Limb (tissue), 2 donors: ENCODE results near the gene ARL8B.
A peak's percentile ranks its signal among the peaks of the same experiment; 100 is the strongest.

Source experiments
- DNase-seq, 2 donors: peaks; one replicate each; pipeline ENCODE4 v3.0.0-alpha.2; 2016; ENCODE audit errors: extremely low spot score in 2 of 2

ARL8B gene

GRCh38 chr3:5205165-5205941 is 83.3 kb downstream of the ARL8B start:
- DNase-seq: no peak

- no peak for DNase-seq
Measured at GRCh38 chr3:5210926-5211325, 88.8 kb downstream of the ARL8B start.

GRCh38 chr3:5212628-5213573 is 90.8 kb downstream of the ARL8B start:
- no peak for DNase-seq

DNA sequence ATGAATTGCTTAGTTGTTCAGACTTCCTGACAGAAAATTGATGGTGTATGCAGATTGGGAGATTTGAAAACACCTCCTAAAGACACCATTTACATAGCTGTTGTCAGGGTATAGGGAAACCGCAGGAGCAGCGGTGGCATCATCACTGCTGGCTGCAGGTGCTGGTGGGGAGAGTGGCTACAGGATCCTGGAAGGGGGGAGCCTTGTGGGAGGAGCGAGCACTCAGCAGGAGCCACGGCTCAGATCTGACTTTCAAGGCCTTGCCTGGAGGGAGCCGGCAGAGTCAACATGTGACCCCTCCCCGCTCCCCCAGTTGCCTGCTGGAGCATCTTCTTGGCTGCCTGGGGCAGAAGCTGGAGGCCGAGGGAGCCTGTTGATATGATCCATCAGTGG is 91.5 kb downstream of the ARL8B start:
- no peak for DNase-seq

DNA sequence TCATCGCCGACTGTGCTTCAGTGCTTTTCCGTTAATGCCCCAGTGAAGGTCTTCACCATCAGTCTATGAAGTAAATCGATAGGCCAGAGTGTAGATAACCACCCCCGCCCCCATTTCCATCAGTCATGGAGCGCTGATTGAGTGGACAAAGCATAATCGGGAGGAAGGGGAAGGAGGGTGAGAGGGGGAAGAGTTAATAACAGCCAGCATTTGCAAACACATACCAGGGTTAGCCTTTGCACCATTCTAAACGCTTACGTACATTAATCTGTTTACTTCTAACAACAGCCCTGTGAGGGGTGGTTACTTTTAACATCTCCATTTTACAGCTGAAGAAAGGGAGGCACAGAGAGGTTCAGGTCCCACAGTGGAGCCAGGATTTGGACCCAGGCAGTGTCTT is 92.3 kb downstream of the ARL8B start:
- DNase-seq: no peak

GRCh38 chr3:5217824-5218595 is 95.9 kb downstream of the ARL8B start:
- DNase-seq: no peak

DNA sequence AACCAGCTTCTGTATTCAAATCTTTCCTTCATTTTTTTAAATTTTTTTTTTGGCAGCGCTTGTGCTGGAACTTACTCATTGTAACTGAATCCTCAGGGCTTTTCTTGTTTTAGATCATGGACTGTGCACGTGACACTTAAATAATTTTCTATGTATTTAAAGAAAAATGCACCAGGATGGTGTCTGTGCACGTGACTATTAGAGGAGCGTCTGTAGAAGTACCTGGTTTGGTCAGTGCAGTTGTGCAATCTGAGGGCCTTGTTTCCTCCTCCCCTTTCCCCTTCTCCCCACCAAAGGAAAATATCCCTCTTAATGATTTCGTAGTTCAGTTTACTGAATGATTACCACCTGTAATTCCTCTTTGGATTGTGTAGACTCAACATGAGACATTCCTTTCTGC is 96.7 kb downstream of the ARL8B start:
- DNase-seq: no peak

DNA sequence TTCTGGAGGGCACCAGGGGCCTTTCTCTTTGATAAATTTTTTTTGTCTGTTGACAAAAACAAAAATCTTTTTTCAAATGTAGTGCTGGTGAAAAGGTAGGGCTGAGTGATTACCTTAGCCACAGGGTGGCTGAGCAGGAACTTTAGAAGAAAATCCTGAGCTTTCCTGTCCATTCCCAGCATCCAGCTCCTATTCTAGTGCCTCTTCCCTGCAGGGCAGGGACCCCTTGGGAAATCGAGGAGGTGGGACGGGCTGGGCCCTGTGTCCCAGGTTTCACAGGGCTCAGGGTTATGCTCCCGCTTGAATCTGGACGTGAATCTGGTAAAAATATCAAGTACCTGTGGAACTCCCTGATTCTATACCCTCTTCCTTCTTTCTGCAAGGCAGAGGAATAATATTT is 97.1 kb downstream of the ARL8B start:
- no peak for DNase-seq

GRCh38 chr3:5220193-5220592 is 98.1 kb downstream of the ARL8B start:
- DNase-seq: no peak

DNA sequence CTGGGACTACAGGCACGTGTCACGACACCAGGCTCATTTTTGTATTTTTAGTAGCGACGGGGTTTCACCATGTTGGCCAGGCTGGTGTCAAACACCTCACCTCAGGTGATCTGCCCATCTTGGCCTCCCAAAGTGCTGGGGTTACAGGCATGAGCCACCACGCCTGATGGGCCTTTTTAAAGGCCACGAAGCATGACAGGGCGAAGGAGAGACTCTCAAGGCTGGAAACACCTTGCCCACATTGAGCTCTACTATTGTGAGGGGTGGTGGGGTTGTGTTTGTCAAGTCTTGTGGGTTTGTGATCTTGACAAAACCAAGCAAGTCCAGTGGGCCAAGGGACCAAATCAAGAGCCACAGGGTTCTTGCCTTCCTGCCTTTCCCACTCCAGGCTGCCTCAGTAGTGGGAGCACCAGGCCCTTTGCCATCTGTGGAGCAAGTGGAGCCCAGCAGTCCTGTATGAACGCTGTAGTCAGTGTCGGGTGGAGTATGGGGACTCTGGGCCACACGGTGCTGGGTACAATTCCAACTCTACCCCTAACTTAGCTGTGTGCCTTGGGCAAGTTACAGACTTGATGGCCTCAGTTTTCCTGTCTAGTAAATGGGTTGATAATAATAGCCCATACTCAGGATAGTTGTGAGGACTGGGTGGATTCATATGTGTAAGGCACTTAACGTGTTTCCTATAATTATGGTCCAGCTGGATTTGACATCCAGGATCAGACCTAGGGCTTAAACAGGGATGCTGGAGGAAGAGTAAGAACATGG is 98.8 kb downstream of the ARL8B start:
- DNase-seq: no peak

GRCh38 chr3:5221701-5222100 is 99.6 kb downstream of the ARL8B start:
- no peak for DNase-seq

DNA sequence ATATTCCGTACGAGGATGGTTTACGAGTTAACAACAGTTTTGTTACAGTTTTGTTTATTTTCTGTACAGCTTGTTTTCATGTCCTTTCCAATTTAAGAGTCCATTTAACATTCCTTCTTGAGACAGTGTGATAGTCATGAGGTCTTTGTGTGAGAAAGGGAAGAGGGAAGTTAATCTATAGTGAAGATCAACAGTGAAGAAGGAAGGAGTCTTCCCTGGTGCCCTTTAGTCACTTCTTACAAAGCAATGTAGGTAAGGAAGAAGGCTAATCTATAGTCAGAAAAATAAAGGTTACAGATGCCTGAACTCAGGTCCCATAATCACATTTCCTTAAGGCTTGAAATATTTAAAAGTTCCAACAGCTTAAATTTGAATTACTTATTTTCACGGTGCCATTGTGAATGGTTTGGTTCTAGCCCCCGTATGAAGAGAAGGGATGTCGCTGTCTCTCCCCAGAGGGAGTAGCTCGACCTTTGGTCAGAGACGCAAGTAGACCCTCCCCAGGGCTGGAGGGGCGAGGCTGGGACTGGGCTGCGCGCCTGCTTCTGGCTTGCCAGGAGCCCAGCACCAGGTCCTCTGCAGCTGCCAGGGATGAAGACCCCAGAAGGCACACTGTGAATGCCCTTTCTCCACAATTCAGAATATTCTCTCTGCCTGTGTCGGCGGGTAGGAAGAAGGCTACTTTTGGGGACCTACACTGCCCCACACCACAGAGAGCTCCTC is 100.4 kb downstream of the ARL8B start:
- no peak for DNase-seq

- peak in 1 of 2 donors; percentile 35 for DNase-seq
Measured at GRCh38 chr3:5226783-5227182, 104.7 kb downstream of the ARL8B start.

GRCh38 chr3:5227812-5228211 is 105.7 kb downstream of the ARL8B start:
- DNase-seq: no peak

DNA sequence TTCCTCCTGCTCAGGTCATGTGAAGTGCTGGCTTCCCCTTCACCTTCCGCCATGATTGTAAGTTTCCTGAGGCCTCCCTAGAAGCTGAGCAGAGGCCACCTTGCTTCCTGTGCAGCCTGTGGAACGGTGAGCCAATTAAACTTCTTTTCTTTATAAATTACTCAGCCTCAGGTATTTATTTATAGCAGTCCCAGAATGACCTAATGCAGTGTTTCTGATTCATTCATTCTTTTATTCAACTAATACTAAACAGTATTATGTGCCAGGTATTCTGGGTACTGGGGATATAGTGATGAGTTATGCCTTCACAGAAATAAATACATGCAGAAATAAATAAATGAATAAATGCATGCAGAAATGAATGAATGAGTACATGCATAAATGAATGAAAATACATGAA is 107.3 kb downstream of the ARL8B start:
- no peak for DNase-seq
